ENCODE results near the gene CALHM3.
"Not testable (repeated sequence)": the region's sequence is repeated elsewhere in the genome, so short reads cannot be mapped to it uniquely, and the experiment has no call there.

CALHM3 gene

GRCh38 chr10:103479135-103479534 lies at the start of gene CALHM3:
Gene CALHM3, minus strand, starts transcription at chr10:103479240. Its CDS starts 208 bp downstream, at chr10:103479032.
- TF ChIP-seq ZNF565 (CRISPR knock-in tag; conservative IDR thresholded peaks at IDR 0.05; ENCODE audit: low read depth) (no peak), GLIS3 (CRISPR knock-in tag; IDR thresholded peaks at IDR 0.05) (no peak), BACH2 (CRISPR knock-in tag; IDR thresholded peaks at IDR 0.05; ENCODE audit: borderline replicate concordance) (no peak), ESRRG (CRISPR knock-in tag; IDR thresholded peaks at IDR 0.05) (no peak), TOX (CRISPR knock-in tag; IDR thresholded peaks at IDR 0.05; ENCODE audit: borderline replicate concordance) (no peak), ZFP3 (CRISPR knock-in tag; IDR thresholded peaks at IDR 0.05) (no peak), CSRNP3 (CRISPR knock-in tag; IDR thresholded peaks at IDR 0.05) (no peak), CSDC2 (CRISPR knock-in tag; IDR thresholded peaks at IDR 0.05) (no peak), RARB (CRISPR knock-in tag; IDR thresholded peaks at IDR 0.05) (no peak), POU6F1 (CRISPR knock-in tag; IDR thresholded peaks at IDR 0.05; ENCODE audit: borderline replicate concordance, low read depth) (no peak), TSHZ2 (CRISPR knock-in tag; IDR thresholded peaks at IDR 0.05) (no peak), ZC3H10 (CRISPR knock-in tag; IDR thresholded peaks at IDR 0.05) (no peak), ZNF70 (CRISPR knock-in tag; IDR thresholded peaks at IDR 0.05) (no peak), ZNF8 (CRISPR knock-in tag; IDR thresholded peaks at IDR 0.05) (no peak), ISL1 (CRISPR knock-in tag; IDR thresholded peaks at IDR 0.05) (no peak), PPARA (CRISPR knock-in tag; IDR thresholded peaks at IDR 0.05; ENCODE audit: borderline replicate concordance) (no peak), ARNTL (CRISPR knock-in tag; IDR thresholded peaks at IDR 0.05; ENCODE audit: borderline replicate concordance, low read depth) (no peak), ZFP30 (CRISPR knock-in tag; IDR thresholded peaks at IDR 0.05) (no peak)
- ATAC-seq: no peak; the same call in 2 of the 3 replicates

GRCh38 chr10:103528549-103528948 lies 49.5 kb upstream of the CALHM3 start:
- TF ChIP-seq CREB5 (CRISPR knock-in tag; IDR thresholded peaks at IDR 0.05; ENCODE audit: low read depth): no peak
- no peak for TF ChIP-seq ZFP3 (CRISPR knock-in tag; IDR thresholded peaks at IDR 0.05)
- no peak for TF ChIP-seq PATZ1 (CRISPR knock-in tag; IDR thresholded peaks at IDR 0.05; ENCODE audit: borderline replicate concordance)
- ATAC-seq: no peak

- not testable (repeated sequence) for ATAC-seq
Observed at GRCh38 chr10:103527476-103527875, 48.4 kb upstream of the CALHM3 start.

GRCh38 chr10:103525901-103526300 lies 46.9 kb upstream of the CALHM3 start:
- no peak for ATAC-seq

More at GRCh38 chr10:103525901-103526300, 46.9 kb upstream of the CALHM3 start:
- TF ChIP-seq PPARA (CRISPR knock-in tag; IDR thresholded peaks at IDR 0.05; ENCODE audit: borderline replicate concordance): no peak
